C4-2B (cell line): ENCODE results near the gene GALNT7.

Source experiments
- CTCF ChIP-seq: fragments of 450-650 bp; conservative IDR thresholded peaks from 2 replicates; pipeline ENCODE4 v1.5.1; 2017; ENCODE audit warnings: mild to moderate bottlenecking
- ZFX ChIP-seq: fragments of 450-650 bp; IDR thresholded peaks from 2 replicates; pipeline ENCODE4 v1.6.1; 2017

- TF ChIP-seq CTCF (no peak), ZFX (no peak)
Measured at GRCh38 chr4:173200103-173200884, 31.7 kb downstream of the GALNT7 start.
